Muscle of back (tissue), 11 donors: ENCODE measurements around the gene LLGL1. TPM values are rescaled to one million over a fixed set of nuclear protein-coding genes. Genes with fewer than 3 reads are reported as not detected.
A peak's percentile ranks its signal among the peaks of the same experiment; 100 is the strongest.

Experiments used
- DNase-seq, 3 donors: peaks; one replicate each; pipeline versions ENCODE4 v3.0.0 to v3.0.0-alpha.2; 2013
- polyA plus RNA-seq, 10 donors: library from polyadenylated mRNA; unstranded; fragments of 120-200 nt; gene quantifications; one replicate each; pipeline ENCODE4 v1.2.1, GENCODE V29; 2013; ENCODE audit not compliant: insufficient read length in 10 of 10

The LLGL1 gene
- polyA plus RNA-seq, 10 donors, result 17.0 to 32.1 (median 23.0) TPM

DNA sequence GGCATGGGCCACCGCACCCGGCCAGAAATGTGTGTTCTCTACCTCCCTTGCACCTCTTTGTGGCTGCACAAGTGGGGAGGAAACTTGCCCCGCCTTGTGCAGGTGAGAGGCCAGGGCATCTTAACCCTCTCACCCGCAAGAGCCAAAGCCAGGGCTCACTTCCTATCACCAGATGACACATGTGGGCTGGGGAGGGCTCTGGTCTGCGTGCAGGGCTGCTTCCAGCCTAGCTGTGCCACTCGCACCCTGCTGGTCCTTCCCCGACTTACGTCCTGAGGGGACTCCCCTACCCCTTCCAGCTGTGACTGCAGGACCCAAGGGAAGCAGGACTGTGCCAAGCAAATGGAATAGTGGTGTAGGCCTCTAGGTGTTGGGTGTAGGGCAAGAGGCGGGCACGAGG is 41.9 kb downstream of the LLGL1 start:
- no peak for DNase-seq

DNA sequence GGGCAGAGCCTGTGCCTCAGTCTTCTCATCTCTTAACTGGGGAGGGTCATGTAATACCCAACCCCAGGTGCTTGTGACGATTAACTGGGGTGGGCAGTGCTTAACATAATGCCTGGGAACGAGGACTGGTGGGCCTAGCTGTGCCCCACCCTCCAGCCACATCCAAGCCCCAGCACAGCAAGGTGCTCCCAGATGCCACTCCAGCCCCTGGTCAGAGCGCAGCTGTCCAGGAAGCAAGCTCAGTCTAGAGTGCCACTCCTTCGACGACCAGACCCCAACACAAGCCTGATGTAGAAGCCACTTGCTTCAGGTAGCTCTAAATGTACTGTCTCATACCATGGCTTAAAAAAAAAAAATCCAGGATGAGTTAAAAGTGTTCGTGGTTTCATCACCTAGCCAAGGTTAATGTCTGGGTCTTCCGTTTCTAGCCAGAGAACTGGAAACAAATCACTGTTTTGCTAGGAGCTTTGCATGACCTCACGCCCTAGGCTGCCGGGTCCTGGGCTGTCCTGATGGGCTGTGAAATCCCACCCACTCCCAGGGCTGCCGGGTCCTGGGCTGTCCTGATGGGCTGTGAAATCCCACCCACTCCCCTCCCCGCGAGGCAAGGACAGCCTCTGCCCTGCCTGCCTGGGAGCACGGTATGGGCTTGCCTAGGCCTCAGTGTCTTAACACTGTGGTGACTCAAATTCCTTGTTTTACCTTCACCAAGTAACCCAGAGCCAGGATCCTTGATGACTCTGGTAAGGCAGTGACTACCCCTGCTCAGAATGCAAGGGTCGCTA is 42.7 kb downstream of the LLGL1 start:
- peak in 1 of 3 donors; percentile 18 for DNase-seq

DNA sequence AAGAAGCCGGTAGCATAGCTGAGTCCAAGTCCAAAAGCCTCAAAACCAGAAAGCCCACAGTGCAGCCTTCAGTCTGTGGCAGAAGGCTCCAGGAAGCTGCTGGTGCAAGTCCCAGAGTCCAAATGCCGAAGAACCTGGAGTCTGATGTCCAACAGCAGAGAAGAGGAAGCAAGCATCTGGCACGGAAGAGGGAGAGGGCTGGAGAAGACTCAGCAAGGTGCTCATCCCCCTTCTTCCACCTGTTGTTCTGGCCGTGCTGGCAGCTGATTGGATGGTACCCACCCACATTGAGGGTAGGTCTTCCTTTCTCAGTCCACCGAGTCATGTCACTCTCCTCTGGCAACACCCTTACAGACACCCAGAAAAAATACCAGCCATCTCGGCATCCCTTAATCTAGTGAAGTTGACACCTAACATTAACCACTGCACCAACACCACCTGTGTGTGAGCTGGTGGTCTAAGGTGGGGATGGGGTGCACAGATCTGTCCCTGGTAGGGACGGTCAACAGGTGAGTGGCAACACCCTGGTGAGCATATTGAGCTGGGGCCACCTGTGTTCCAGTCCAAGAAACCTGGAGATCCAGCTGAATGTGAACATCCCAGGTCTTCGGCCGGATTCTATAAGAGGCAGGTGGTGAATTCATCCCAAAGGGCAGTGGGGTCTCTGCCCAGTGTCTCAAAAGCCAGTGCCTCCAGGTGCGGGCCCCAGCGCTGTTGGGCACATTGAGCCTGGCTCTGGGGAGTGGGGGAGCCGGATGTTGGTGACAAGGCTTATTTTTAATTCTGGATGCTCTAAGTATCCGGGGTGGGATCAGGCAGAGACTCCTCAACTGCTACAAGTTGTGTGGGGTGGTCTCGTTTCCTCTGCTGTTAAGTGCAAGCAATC is 44.9 kb downstream of the LLGL1 start:
- DNase-seq, result no peak

DNA sequence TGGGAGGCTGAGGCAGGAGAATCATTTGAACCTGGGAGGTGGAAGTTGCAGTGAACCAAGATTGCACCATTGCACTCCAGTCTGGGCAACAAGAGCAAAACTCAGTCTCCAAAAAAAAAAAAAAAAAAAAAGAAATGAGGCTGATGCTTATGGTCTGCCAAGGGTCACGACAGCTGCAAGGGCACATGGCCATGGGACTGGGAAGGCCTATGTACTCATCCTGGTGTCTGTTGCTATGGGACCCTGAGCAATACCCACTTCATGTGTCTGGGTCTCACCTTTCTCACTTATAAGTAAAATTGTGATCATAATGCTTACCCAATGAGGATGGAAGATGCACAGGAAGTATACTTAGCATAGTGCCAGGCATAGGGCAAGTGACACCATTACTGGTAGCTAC is 51.6 kb downstream of the LLGL1 start:
- no peak for DNase-seq

DNA sequence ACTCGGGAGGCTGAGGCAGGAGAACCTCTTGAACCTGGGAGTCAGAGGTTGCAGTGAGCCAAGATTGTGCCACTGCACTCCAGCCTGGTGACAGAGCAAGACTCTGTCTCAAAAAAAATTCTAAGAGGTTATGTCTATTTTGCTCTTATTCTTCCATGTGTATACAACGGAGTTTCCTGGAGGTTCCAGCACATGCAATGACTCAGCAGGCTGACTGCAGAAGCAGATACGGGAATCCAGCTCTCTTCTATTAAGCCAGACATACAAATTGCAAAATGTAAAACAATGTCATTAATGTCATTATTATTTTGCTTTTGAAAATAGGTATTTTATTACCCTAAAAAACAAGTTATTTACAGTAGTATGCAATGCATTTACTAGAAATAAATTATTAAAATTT is 53.4 kb downstream of the LLGL1 start:
- no peak for DNase-seq

DNA sequence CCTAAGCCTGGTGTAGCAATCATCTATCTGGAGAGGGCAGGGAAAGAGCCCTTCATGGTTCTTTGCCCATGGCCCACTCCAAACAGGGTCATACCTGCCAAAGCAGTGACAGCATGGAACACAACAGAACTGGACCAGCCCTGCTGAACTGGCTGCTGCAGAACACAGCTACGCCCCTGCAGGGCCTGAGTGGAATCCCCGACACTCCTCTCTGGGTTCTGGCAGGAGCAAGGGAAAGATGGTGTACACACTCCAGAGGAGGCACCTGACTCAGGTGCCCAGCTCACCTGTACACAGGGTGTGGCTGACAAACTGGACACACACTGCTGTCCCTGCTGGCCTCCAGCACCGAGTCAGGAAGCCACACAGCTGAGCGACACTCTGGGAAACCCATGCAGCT is 54.8 kb downstream of the LLGL1 start:
- no peak for DNase-seq

DNA sequence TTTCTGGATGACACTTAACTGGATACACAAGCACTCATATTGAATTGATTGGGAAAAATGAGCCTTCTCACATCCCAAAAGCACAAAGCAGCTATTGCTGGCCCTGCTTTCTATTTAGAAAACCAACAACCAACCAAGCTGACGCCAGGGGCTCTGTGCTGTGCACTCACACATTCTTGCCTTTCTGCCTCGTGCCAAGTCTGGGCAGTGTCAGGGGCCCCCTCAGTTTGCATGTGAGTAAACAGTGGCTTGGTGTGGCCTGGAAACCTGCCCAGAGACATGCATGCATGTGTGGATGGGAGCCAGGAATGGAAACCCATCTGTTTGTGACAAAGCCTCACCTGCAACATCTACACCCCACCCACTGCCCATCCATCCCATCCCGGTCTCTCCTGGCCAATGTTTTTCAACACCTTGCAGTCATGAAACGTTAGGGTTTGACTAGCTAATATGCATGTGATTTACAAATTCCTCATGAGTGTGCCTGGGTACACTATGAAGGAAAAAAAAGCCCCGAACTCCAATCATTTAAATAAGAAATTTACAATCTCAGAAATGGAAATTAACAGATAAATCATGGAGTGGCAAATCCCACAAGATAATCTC is 55.4 kb downstream of the LLGL1 start:
- no peak for DNase-seq

DNA sequence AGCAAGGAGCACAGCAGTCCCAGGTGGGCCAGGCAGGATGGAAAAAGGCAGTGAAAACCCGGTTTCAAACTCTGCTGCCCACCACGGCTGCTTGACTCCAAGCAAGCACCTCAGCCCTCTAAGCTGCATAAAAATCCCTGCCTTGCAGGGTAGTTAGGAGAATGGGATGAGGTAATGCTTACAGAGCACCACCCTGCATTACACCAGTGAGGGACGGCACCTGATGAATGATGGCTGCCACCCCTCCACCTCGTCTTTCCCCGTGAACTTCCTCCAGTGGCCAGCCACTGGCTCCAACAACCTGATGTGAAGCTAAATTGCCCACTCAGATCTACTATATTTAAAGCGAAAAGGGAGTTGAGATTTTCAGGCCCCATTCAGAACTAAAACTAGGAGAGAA is 56.4 kb downstream of the LLGL1 start:
- no peak for DNase-seq

DNA sequence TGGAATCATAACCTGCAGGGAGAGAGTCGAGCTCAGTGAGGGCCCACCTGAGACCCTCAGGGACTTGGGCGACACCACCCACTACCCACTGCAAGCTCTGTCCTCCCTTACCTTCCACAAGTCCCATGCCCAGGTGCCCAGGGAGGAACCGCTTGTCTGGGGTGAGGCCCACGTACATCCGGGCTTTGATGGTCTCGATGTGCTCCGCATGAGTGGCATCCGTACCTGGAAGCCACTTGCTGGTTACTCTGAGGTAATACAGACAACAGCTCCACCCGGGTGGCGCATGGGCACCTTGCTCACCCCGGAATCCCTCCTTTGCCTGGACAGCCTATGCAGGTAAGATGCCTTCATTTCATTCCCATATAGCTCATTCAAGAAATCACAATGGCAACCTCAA is 59.9 kb downstream of the LLGL1 start:
- no peak for DNase-seq

DNA sequence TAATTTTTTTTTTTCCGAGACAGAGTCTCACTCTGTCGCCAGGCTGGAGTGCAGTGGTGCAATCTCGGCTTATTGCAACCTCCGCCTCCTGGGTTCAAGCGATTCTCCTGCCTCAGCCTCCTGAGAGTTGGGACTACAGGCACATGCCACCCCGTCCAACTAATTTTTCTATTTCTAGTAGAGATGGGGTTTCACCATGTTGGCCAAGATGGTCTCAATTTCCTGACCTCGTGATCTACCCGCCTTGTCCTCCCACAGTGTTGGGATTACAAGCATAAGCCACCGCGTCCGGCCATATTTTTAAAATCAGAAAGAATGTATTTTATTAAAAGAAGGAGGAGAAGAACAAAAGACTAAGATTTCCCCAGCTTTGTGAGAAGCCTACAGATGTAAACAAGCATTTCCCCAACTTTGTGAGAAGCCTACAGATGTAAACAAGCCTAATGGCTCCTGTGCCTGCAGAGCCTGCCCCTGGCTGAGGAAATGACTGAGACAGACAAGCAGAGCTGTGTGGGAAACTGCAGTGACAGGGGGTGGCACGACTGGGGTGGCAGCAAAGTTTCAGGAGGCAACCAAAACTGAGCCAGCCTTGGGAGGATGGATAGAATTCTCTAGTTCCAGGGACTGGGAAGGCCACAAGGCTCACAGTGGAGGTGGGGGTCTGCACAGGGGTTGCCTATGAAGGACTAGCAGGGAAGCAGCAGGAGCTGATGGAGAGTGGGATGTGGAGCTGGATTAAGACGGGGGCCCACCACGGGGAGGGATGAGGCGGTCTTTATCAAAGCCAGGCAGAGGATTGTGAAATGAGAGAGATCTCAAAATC is 66.5 kb downstream of the LLGL1 start:
- no peak for DNase-seq

Other genes starting within 250 kb of the LLGL1 start
- gene ATPAF2, start 186.5 kb upstream of the LLGL1 start, polyA plus RNA-seq, result 10 to 100 TPM; 13.5 to 19.9 (median 14.5) TPM
- gene GID4, start 186.2 kb upstream of the LLGL1 start, polyA plus RNA-seq, result 10 to 100 TPM in 9 of 10 donors, 1 to 10 TPM in 1; 9.9 to 13.9 (median 11.5) TPM
- gene DRG2, start 137.7 kb upstream of the LLGL1 start, polyA plus RNA-seq, result 10 to 100 TPM; 22.4 to 27.3 (median 23.9) TPM
- 1 to 10 TPM in 5 of 10 donors, under 1 TPM in 5; 0.72 to 2.0 (median 1.1) TPM for gene MYO15A, start 116.9 kb upstream of the LLGL1 start, polyA plus RNA-seq
- gene ALKBH5, start 41.8 kb upstream of the LLGL1 start, polyA plus RNA-seq, result 10 to 100 TPM; 59.0 to 76.1 (median 67.5) TPM
- gene FLII, start 33.1 kb downstream of the LLGL1 start, polyA plus RNA-seq, result 100 to 1,000 TPM; 139 to 177 (median 156) TPM
- 10 to 100 TPM in 6 of 10 donors, 1 to 10 TPM in 4; 8.7 to 13.8 (median 10.3) TPM for gene MIEF2, start 35.0 kb downstream of the LLGL1 start, polyA plus RNA-seq
- 10 to 100 TPM; 20.5 to 37.2 (median 28.5) TPM for gene TOP3A, start 89.4 kb downstream of the LLGL1 start, polyA plus RNA-seq
- 1 to 10 TPM; 7.3 to 9.6 (median 8.5) TPM for gene SMCR8, start 89.7 kb downstream of the LLGL1 start, polyA plus RNA-seq
- 10 to 100 TPM in 6 of 10 donors, 1 to 10 TPM in 4; 6.6 to 14.2 (median 10.3) TPM for gene SHMT1, start 137.9 kb downstream of the LLGL1 start, polyA plus RNA-seq
- under 1 TPM in 1 of 10 donors, not detected in 9; 0.24 TPM for gene EVPLL, start 152.1 kb downstream of the LLGL1 start, polyA plus RNA-seq